ENCODE measurements around the gene RBMXL3.
"Not testable (repeated sequence)": the region's sequence is repeated elsewhere in the genome, so short reads cannot be mapped to it uniquely, and the experiment has no call there.

Gene RBMXL3

DNA sequence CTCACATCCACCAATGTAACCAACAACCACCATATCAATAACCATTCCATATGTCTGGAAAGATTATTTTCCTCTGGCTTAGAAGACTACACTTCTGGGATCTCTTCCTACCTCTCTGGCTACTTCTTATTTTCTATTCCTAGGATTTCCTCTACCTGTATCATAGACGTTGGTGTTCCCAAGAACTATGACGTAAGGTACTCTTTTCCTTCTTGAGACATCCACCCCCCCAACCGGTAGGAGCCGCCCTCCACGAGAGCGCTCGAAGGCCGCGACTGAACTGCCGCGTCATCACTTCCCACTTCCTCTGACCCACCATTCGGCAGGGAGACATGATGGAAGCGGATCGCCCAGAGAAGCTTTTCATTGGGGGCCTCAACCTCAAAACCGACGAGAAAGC lies at the start of gene RBMXL3:
Gene RBMXL3, plus strand, starts transcription at position 301 of the 400 bp plus-strand sequence. Its CDS starts 32 bp downstream, at position 333.
- no peak for DNase-seq (ENCODE audit: low read depth in 2 of 2)

DNA sequence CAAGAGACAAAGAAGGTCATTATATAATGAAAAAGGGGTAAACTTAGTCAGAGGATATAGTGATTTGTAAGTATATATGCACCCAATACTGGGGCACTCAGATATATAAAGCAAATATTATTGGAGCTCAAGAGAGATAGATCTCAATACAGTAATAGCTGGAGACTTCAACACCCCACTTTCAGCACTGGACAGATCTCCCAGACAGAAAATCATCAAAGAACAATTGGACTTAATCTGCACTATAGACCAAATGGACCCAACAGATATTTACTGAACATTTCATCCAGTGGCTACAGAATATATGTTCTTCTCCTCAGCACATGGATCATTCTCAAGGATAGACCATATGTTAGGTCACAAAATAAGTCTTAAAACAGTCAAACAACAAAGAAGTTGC lies 47.2 kb upstream of the RBMXL3 start:
- DNase-seq (ENCODE audit: low read depth in 2 of 2), result no peak

DNA sequence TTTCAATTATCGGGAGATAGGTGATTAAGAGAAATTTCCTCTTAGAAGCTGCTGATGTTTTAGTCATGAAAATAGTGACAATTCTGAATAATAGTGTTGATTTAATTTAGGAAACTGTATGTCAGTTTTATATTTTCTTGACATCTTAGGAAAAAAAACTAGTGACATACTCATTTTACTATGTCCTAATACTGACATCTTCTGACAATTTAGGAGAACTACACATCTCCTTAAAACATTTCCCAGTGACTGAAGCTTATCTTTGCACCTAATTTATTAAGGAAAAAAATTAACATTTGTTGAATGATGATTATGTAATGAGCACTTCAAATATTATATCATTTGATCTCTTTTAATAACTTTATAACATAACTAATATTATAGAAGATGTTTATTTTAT lies 42.0 kb upstream of the RBMXL3 start:
- DNase-seq (ENCODE audit: low read depth in 2 of 2), result no peak

DNA sequence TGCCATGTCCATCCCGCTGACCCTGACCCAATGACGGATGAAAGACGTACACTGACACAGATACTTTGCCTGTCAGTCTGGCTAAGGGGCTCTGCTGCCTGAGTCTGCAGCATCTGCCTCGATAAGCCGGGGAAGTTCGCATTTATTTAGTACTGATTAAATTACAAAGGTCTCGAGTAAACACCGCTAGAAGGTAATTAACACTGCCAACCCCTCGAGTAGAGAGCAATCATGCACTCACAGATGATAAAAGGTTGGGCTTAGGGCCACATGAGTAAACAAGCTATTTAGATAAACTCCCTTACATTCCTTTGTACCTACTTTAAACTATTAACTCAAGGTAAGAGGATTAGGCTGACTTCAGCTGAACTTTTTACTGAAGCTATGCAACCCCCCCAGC lies 16.0 kb upstream of the RBMXL3 start:
- DNase-seq (ENCODE audit: low read depth in 2 of 2), result no peak

DNA sequence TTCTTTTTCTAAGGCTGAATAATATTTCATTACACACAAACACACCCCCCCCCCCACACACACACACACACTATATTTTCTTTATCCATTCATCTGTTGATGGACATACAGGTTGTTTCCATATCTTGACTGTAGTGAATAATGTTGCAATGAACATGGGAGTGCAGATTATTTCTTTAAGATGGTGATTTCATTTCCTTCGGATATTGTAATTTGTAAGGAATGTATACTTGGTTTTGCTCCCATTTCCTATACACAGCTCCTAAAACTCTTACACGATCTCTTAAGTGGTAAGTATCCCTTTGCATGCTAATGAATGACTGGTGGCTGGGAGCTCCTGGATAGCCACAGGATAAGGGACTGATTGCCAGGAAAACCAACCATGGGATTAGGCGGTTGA lies 14.7 kb upstream of the RBMXL3 start:
- DNase-seq (ENCODE audit: low read depth in 2 of 2), result no peak

DNA sequence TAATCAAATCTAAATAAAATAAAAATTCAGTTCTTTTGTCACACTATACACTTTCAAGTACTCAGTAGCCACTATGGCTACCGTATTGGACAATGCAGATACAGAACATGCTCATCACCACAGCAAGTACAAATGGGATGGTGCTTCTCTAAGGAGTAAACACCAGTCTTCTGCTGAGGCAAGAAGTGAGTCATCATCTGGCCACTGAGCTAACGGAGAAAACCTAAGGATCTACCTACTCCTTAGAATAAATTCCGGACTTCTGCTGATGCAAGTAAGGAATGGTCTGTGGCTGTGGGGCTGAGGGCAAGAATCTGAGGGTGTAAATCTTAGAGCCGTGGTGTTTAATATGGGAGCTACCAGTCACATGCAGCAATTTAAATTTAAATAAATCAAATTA lies 11.3 kb upstream of the RBMXL3 start:
- DNase-seq (ENCODE audit: low read depth in 2 of 2), result no peak

DNA sequence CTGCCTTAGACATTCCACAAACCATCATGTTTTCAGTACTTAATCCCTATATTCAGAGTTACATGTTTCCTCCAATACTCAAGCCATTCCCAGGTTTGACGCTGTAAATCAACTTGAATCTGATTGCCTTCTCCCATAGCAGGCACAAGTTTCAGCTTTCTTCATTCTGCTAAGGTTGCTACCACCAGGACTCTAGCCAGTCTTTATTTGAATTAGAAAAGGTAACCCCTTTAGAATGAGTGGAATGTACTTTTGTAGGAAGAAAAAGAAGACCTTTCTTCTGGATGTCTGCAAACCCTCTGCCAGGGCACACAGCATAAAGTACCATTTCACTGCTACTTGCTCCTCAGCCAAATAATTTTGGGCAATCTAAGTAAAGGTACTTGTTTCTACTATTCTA lies 10.7 kb upstream of the RBMXL3 start:
- no peak for DNase-seq (ENCODE audit: low read depth in 2 of 2)

DNA sequence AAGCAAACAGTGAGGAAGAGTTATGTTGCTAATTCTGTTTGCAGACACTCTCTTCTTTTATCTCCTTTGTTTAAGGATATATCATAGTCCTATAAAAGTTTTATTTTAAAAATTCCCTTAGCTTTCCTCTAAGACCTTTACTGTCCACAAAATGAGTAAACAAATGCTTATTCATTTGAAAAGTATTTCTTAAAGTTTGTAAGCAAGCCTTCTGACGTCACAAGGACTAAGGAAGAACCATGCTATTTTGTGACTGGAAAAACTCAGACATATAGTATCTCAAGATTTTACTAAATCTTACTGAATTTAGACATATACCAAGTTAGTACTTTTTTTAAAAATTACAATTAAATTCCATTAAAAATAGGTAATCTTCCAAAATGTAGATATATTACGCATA lies 5.2 kb upstream of the RBMXL3 start:
- no peak for DNase-seq (ENCODE audit: low read depth in 2 of 2)

DNA sequence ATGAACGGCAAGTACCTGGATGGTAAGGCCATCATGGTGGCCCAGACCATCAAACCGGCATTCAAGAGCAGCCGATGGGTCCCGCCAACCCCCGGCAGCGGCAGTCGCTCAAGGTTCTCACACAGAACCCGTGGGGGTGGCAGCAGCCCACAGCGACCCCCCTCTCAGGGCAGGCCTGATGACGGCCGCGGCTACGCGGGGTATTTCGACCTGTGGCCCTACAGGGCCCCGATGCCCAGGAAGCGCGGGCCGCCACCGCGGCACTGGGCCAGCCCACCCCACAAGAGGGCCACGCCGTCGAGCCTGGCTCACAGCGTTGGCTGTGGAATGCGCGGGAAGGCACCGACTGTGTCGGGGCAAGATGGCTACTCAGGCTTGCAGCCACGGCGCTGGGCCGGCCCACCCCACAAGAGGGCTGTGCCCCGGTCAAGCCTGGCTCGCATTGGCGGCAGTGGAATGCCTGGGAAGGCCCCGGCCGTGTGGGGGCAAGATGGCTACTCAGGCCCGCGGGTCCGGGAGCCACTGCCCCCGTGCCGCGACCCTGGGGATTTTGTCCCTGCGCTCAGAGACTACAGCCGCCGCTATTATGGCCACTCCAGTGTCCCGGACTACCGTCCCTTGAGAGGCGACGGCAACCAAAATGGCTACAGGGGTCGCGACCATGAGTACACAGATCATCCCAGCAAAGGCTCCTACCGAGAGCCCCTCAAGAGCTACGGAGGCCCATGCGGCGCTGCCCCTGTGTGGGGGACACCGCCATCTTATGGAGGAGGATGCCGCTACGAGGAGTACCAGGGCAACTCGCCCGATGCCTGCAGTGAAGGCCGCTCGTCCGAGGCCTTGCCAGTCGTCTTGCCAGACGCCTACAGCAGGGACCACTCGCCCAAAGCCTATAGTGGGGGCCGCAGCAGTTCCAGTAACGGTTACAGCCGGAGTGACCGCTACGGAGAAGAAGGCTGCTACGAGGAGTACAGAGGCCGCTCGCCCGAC lies 731 bp downstream of the RBMXL3 start:
- DNase-seq (ENCODE audit: low read depth in 2 of 2), result no peak

DNA sequence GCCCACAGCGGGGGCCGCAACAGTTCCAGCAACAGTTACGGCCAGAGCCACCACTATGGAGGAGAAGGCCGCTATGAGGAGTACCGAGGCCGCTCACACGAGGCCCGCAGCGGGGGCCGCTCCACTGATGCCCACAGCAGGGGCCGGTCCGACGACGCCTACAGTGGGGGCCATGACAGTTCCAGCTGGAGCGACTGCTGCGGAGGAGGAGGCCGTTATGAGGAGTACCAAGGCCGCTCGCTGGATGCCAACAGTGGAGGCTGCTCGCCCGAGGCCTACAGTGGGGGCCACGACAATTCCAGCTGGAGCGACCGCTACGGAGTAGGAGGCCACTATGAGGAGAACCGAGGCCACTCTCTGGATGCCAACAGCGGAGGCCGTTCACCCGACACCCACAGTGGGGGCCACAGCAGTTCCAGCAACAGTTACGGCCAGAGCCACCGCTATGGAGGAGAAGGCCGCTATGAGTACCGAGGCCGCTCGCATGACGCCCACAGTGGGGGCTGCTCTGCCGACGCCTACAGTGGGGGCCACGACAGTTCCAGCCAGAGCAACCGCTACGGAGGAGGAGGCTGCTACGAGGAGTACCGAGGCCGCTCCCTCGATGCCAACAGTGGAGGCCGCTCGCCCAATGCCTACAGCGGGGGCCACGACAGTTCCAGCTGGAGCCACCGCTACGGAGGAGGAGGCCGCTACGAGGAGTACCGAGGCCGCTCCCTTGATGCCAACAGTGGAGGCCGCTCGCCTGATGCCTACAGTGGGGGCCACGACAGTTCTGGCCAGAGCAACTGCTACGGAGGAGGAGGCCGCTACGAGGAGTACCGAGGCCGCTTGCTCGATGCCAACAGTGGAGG lies 1.7 kb downstream of the RBMXL3 start:
- no peak for DNase-seq (ENCODE audit: low read depth in 2 of 2)

DNA sequence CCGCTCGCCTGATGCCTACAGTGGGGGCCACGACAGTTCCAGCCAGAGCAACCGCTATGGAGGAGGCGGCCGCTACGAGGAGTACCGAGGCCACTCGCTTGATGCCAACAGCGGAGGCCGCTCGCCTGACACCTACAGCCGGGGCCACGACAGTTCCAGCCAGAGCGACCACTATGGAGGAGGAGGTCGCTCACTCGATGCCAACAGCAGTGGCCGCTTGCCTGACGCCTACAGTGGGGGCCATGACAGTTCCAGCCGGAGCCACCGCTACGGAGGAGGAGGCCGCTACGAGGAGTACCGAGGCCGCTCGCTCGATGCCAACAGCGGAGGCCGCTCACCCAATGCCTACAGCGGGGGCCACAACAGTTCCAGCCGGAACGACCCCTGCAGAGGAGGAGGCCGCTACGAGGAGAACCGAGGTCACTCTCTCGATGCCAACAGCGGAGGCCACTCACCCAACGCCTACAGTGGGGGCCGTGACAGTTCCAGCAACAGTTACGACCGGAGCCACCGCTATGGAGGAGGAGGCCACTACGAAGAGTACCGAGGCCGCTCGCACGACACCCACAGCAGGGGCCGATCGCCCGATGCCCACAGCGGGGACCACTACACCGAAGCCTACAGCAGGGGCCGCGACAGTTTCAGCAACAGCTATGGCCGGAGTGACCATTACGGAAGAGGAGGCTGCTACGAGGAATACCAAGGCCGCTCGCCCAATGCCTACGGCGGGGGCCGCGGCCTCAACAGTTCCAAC lies 2.5 kb downstream of the RBMXL3 start:
- no peak for DNase-seq (ENCODE audit: low read depth in 2 of 2)

DNA sequence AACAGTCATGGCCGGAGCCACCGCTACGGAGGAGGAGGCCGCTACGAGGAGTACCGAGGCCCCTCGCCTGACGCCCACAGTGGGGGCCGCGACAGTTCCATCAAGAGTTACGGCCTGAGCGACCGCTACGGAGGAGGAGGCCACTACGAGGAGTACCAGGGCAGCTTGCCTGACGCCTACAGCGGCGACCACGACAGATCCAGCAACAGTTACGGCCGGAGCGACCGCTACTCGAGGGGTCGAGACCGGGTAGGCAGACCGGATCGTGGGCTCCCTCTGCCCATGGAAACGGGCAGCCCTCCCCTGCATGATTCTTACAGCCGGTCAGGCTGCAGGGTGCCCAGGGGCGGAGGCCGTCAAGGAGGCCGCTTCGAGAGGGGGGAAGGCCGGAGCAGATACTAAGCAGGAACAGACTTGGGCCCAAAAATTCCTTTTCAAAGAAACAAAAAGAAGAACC lies 3.1 kb downstream of the RBMXL3 start:
- DNase-seq (ENCODE audit: low read depth in 2 of 2), result no peak

DNA sequence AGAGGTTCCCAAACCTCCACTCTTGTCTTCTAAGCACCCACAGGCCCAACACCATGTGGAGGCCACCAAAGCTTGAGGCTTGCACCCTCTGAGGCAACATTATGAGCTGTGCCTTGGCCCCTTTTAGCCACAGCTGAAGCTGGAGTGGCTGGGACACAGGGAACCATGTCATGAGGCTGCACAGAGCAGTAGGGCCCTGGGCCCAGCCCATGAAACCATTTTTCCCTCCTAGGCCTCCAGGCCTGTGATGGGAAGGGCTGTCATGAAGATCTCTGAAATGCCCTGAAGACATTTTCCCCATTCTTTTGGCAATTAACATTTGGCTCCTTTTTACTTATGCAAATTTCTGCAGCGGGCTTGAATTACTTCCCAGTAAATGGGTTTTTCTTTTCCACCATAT lies 14.8 kb downstream of the RBMXL3 start:
- DNase-seq (ENCODE audit: low read depth in 2 of 2), result no peak

DNA sequence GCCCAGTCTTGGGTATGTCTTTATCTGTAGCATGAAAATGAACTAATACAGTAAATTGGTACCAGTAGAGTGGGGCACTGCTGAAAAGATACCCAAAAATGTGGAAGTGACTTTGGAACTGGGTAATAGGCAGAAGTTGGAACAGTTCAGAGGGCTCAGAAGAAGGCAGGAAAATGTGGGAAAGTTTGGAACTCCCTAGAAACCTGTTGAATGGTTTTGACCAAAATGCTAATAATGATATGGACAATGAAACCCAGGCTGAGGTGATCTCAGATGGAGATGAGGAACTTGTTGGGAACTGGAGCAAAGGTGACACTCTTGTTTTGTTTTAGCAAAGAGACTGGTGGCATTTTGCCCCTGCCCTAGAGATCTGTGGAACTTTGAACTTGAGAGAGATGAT lies 20.3 kb downstream of the RBMXL3 start:
- not testable (repeated sequence) for DNase-seq (ENCODE audit: low read depth in 2 of 2)

DNA sequence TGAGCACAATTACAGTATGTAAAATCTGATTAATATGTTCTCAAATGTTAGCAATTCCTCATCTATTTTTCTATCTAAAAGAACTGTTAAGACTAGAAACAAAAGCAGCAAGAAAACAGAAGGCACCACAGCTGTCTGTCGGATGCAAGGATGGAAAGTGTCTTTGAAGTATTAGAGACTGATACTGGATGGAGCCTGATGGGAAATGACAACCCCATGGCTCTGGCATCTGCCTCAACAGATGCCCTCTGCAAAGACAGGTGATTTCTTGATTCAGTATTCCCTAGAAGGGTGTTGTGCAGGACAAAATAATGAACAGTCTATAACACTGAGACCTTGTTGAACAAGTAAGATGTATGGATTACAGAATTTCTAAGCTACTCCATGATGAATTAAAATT lies 24.9 kb downstream of the RBMXL3 start:
- no peak for DNase-seq (ENCODE audit: low read depth in 2 of 2)

DNA sequence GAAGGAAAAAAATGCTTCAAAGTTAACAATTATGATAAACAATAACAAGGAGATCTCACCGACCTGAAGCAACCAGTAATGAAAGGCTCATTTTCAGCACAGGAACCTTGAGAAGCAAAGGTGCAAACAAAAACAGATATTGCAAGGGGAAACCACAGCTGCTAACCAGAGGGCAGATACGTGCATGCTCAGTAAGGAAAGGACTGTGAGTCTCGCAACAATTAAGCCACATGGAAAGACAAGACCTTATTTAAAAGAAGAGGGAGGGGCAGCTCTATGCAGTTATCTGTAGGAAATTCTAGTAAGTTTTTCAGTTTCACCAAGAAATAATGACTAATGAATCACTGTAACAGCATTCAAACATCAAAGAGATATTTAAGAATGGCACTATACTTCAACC lies 25.4 kb downstream of the RBMXL3 start:
- no peak for DNase-seq (ENCODE audit: low read depth in 2 of 2)

DNA sequence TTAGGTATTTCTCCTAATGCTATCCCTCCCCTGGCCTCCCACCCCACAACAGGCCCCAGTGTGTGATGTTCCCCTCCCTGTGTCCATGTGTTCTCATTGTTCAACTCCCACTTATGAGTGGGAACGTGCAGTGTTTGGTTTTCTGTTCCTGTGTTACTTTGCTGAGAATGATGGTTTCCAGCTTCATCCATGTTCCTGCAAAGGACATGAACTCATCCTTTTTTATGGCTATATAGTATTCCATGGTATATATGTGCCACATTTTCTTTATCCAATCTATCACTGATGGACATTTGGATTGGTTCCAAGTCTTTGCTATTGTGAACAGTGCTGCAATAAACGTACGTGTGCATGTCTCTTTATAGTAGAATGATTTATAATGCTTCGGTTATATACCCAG lies 28.1 kb downstream of the RBMXL3 start:
- not testable (repeated sequence) for DNase-seq (ENCODE audit: low read depth in 2 of 2)

DNA sequence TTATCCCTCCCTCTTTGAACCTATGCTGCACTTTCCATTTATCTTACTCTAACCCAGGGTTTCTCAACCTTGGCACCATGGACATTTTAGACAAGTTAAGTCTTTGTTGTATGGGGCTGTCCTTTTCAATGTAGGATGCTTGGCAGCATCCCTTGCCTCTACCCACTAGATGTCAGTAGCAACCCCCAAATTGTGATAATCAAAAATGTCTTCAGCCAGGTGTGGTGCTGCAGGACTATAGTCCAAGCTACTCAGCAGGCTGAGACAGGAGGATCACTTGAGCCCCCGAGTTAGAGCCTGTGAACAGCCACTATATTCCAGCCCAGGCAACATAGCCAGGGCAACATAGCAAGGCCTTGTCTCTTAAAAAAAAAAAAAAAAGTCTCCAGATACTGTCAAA lies 37.7 kb downstream of the RBMXL3 start:
- DNase-seq (ENCODE audit: low read depth in 2 of 2), result no peak

DNA sequence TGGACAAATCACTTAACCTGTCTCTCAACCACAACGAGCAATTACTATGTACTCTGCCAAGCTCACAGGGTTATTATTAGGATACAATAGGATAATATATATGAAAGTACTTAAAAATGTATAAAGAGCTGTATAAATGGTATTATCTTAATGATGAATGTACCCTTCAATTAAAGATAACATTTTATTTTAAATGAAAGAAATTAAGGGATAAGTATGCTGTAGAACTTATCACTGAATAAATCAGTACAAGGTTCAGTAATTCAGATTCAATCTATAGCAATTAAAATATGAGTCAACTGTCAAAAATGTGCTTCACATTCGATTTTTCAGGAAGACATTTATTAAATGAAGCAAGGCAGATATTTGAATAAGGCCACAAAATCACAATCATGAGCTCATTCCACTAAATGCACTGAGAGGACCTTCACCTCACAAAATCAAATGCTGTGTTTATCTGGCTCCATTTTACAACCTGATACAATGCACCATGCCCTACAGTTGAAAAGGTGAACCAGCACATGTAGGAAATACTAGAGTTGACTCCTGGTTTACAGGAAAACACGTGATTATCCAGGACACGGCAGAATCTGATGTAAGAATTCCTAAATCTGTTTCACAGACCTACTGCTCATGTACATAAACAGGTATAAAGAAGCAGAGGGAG lies 40.3 kb downstream of the RBMXL3 start:
- no peak for DNase-seq (ENCODE audit: low read depth in 2 of 2)

DNA sequence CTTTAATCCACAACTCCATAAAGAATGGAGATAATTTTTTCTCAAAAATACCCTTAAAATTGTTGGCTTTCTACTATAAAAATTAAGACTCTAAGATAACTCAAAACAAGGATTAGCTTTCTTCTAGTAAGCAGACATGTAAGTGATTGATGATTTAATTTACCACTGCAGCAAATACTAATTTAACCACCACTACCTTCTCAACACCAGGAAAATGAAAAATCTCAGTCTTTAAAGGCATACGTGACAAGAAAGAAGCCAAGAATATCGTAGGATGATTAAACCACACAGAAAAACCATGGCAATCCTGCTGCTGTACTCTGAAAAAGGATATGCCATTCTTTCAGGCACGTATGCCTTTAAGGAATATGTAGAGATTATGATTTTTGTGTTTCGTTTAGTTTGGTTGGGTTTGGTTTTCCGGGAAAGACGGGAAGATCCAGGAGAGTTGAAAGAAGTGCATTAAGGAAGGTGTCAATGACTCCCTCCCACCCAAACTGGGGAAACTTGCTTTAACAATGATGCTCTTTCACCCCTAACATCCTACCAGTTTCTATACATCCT lies 43.8 kb downstream of the RBMXL3 start:
- DNase-seq (ENCODE audit: low read depth in 2 of 2), result no peak

Measured in stimulated activated CD8-positive, alpha-beta memory T cell treated with anti-CD3 and anti-CD28 coated beads, Interleukin-15, amount 100 ng/mL, for 4 hours (primary cell).